COLO829 (cell line): ENCODE measurements around the gene UBC.

ENCODE experiments used
- DNase-seq: peaks from one replicate; pipeline ENCODE4 v3.0.0; 2012; ENCODE audit warnings: low spot score

UBC gene

GRCh38 chr12:124864326-124864752, 50.1 kb downstream of the UBC start:
- no peak for DNase-seq

GRCh38 chr12:124863416-124864325, 50.8 kb downstream of the UBC start, which contains the start of gene SCARB1:
SCARB1 (minus strand) TSS chr12:124863864; CDS start chr12:124863720, 144 bp downstream.
- peak; percentile 91 for DNase-seq

GRCh38 chr12:124862768-124863415, 51.6 kb downstream of the UBC start:
- DNase-seq: no peak

GRCh38 chr12:124861898-124862676, 52.4 kb downstream of the UBC start:
- DNase-seq: no peak
